Stimulated activated naive CD8-positive, alpha-beta T cell treated with anti-CD3 and anti-CD28 coated beads, Interleukin-15, amount 100 ng/mL, for 72 hours (primary cell): ENCODE data around the gene TMC7.
A peak's percentile ranks its signal among the peaks of the same experiment; 100 is the strongest.
"Not testable (repeated sequence)": the region's sequence is repeated elsewhere in the genome, so short reads cannot be mapped to it uniquely, and the experiment has no call there.

Experiments
- ATAC-seq: fragments of 150-1000 bp; cut with Tn5 transposase; 2 replicates; pipeline ENCODE4 v1.10.0; 2021; ENCODE audit warnings: mild to moderate bottlenecking, moderate library complexity
- DNase-seq, 2 donors: peaks; one replicate each; pipeline ENCODE4 v3.0.0; 2021 to 2022
- H3K27ac Mint-ChIP-seq, 2 donors: one replicate each; pipeline ENCODE4 v1.8.0; 2022; ENCODE audit warnings: mild to moderate bottlenecking in 2 of 2, mixed read lengths in 2 of 2, moderate library complexity in 2 of 2
- H3K27me3 Mint-ChIP-seq: one replicate; pipeline ENCODE4 v1.8.0; 2022; ENCODE audit warnings: mixed read lengths
- H3K4me1 Mint-ChIP-seq: one replicate; pipeline ENCODE4 v1.8.0; 2022; ENCODE audit warnings: mild to moderate bottlenecking, mixed read lengths
- H3K4me3 Mint-ChIP-seq, 2 donors: one replicate each; pipeline ENCODE4 v1.8.0; 2022; ENCODE audit warnings: mild to moderate bottlenecking in 2 of 2, mixed read lengths in 2 of 2, moderate library complexity in 1 of 2
- H3K9me3 Mint-ChIP-seq, 2 donors: one replicate each; pipeline ENCODE4 v1.8.0; 2022; ENCODE audit warnings: mixed read lengths in 2 of 2

TMC7 gene

DNA sequence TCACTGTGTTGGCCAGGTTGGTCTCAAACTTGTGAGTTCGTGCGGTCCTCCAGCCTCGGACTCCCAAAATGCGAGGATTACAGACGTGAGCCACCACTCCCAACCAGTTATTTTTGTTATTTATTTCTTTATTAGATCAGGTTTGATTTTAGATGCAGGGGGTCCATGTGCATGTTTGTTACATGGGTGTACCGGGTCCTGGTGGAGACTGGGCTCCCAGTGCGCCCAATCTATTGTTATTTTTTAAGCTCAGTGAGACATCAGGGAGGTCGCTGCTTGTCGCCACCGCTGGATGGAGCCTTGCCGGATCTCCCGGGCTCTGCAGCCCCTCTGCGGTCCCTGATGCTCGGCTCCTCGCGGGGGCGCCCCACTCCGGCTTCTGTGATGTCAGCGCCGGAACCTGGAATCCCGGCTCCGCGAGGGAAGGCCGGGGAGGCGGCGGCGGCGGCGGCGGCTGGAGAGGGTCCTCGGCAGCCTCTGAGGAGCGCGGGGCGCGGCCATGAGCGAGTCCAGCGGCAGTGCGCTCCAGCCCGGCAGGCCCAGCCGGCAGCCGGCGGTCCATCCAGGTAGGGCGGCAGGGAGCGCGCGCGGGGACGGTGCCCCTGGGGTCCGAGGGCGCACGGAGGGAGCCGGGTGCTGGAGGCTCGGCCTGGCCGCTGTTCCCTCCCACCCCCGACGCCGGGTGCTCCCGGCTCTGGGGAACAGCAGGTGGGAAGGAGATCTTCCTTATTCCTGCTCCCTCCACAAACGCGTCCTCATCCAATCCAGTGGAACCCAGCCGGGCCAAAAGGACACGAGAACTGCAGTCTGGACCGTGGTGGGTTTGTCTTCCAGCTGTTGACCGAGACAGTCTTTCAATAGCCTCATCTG lies at the start of gene TMC7:
TMC7 (plus strand) TSS at position 370 of the 870 bp plus-strand sequence; CDS start at position 500, 130 bp downstream.
- peaks cover 59% of the 10 kb centered on the region for H3K27me3 Mint-ChIP-seq
- peak within 1 kb of the TSS; percentile 72 to 75 for H3K4me3 Mint-ChIP-seq

GRCh38 chr16:18936727-18937340 lies 46.9 kb upstream of the TMC7 start:
- ATAC-seq (no peak), DNase-seq (no peak)
- H3K27me3 Mint-ChIP-seq: no peaks in the 10 kb centered on the region
- H3K4me1 Mint-ChIP-seq: peaks cover 7% of the 10 kb centered on the region
- H3K27ac Mint-ChIP-seq: peak overlapping the region in 1 of 2 donors; percentile 85
- H3K9me3 Mint-ChIP-seq: no peaks in the 10 kb centered on the region
- no peak overlapping the region for H3K4me3 Mint-ChIP-seq

More for the DNA sequence above, at the start of gene TMC7:
- peak; percentile 33 to 50 for DNase-seq
- H3K4me1 Mint-ChIP-seq: peaks cover 5% of the 10 kb centered on the region
- peak; percentile 92 for ATAC-seq
- H3K27ac Mint-ChIP-seq: peak within 1 kb of the TSS in 1 of 2 donors; percentile 57
- H3K9me3 Mint-ChIP-seq: no peaks in the 10 kb centered on the region

DNA sequence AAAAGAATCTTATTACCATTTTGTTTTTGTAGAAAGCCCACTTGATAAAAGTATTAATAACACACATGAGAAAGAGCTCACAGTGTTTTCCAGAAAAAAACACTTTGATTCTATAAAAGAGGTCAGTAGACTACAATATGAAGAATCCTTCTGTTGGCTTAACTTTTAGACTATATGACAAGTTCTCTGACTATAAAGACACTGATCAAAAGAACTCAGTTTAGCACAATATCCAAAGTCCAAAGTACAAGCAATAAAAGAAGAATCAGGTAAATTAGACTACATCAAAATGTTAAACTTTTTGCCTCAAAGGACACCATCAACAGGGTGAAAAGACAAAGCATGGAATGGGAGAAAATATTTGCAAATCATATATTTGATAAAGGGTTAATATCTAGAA lies 46.3 kb upstream of the TMC7 start:
- H3K9me3 Mint-ChIP-seq: no peaks in the 10 kb centered on the region
- peaks cover 5% of the 10 kb centered on the region for H3K4me1 Mint-ChIP-seq
- no peak for ATAC-seq

DNA sequence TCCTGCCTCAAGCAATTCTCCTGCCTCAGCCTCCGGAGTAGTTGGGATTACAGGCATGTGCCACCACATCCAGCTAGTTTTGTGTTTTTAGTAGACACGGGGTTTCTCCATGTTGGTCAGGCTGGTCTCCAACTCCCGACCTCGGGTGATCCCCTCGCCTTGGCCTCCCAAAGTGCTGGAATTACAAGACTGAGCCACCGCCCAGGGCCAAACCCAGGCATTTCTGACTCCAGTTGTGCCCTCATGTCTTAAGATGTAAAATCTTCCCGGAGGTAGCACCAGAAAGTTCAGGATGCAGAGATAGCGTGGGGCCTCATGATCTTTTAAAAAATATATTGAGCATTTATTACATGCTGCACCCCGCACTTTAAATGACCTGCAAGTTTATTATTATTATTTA lies 44.7 kb upstream of the TMC7 start:
- DNase-seq (no peak), ATAC-seq (no peak)
- Mint-ChIP-seq H3K27me3 (no peaks in the 10 kb centered on the region), H3K27ac (no peak overlapping the region), H3K4me3 (no peak overlapping the region), H3K9me3 (peaks cover 0 to 5% of the 10 kb centered on the region in 2 donors), H3K4me1 (peaks cover 5% of the 10 kb centered on the region)

More for the DNA sequence above, 46.3 kb upstream of the TMC7 start:
- H3K27me3 Mint-ChIP-seq: no peaks in the 10 kb centered on the region
- no peak overlapping the region for H3K4me3 Mint-ChIP-seq
- no peak for DNase-seq
- no peak overlapping the region for H3K27ac Mint-ChIP-seq

GRCh38 chr16:18941471-18941870 lies 42.3 kb upstream of the TMC7 start:
- Mint-ChIP-seq H3K27ac (no peak overlapping the region), H3K9me3 (peaks cover 0 to 5% of the 10 kb centered on the region in 2 donors), H3K27me3 (no peaks in the 10 kb centered on the region), H3K4me3 (no peak overlapping the region), H3K4me1 (peaks cover 14% of the 10 kb centered on the region)
- no peak for ATAC-seq
- DNase-seq: no peak

DNA sequence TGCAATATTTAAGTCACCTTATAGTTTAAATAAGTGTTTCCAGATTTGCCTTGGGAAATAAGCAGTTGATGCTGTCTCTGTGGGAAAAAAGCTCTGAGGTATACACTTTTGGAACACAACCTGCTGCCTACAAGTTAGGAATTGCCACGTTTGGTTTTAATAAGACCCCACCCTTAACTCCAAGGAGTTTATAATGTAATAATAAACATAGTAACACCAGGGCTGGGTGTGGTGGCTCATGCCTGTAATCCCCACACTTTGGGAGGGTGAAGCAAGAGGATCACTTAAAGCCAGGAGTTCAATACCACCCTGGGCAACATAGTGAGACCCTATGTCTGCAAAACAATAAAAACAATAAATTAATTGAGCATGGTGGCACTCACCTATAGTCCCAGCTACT lies 41.7 kb upstream of the TMC7 start:
- DNase-seq (no peak), ATAC-seq (no peak)
- Mint-ChIP-seq H3K27me3 (no peaks in the 10 kb centered on the region), H3K9me3 (peaks cover 0 to 5% of the 10 kb centered on the region in 2 donors), H3K4me3 (no peak overlapping the region), H3K27ac (no peak overlapping the region), H3K4me1 (peaks cover 14% of the 10 kb centered on the region)

DNA sequence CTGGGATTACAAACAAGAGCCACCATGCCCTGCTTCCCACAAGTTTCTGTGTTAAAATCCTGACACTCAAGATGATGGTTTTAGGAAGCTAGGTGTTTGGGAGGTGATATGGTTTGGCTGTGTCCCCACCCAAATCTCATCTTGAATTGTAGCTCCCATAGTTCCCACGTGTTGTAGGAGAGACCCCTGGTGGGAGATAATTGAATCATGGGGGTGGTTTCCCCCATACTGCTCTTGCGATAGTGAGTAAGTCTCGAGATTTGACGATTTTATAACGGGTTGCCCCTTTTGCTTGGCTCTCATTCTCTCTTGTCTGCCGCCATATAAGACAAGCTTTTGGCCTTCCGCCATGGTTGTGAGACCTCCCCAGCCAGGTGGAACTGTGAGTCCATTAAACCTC lies 40.3 kb upstream of the TMC7 start:
- Mint-ChIP-seq H3K4me1 (peaks cover 13% of the 10 kb centered on the region), H3K9me3 (peaks cover 0 to 5% of the 10 kb centered on the region in 2 donors), H3K4me3 (no peak overlapping the region), H3K27ac (no peak overlapping the region), H3K27me3 (no peaks in the 10 kb centered on the region)
- ATAC-seq: no peak
- no peak for DNase-seq

- Mint-ChIP-seq H3K4me1 (peaks cover 13% of the 10 kb centered on the region), H3K27me3 (no peaks in the 10 kb centered on the region), H3K4me3 (no peak overlapping the region), H3K9me3 (peaks cover 0 to 5% of the 10 kb centered on the region in 2 donors), H3K27ac (no peak overlapping the region)
- DNase-seq (no peak), ATAC-seq (no peak)
These were observed 38.5 kb upstream of the TMC7 start for GRCh38 chr16:18945233-18945632.

DNA sequence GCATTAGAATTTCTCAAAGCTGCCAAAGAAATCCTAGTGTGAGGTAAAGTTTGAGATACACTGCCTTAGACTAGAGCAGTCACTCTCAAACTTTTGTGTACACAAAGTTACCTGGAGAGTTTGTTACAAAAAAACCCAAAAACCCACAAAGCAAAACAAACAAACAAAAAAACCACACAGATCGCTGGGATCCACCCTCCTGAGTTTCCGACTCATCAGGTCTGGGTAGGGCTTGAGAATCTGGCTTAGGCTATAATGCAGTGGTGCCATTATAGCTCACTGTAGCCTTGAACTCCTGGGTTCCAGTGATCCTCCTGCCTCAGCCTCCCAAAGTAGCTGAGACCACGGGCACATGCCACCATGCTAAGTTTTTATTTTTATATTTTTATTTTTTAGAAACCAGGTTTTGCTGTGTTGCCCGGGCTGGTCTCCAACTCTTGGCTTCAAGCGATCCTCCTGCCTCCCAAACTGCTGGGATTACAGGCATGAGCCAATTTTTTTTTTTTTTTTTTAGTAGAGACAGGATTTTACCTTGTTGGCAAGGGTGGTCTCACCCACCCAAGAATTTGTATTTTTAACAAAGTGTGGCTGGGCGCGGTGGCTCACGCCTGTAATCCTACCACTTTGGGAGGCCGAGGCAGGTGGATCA lies 35.2 kb upstream of the TMC7 start:
- Mint-ChIP-seq H3K4me1 (peaks cover 19% of the 10 kb centered on the region), H3K9me3 (peaks cover 0 to 4% of the 10 kb centered on the region in 2 donors), H3K4me3 (no peak overlapping the region), H3K27ac (no peak overlapping the region), H3K27me3 (no peaks in the 10 kb centered on the region)
- no peak for ATAC-seq
- no peak for DNase-seq

GRCh38 chr16:18950469-18951185 lies 33.1 kb upstream of the TMC7 start:
- DNase-seq (no peak), ATAC-seq (no peak)
- Mint-ChIP-seq H3K4me1 (peaks cover 21% of the 10 kb centered on the region), H3K27ac (no peak overlapping the region), H3K27me3 (no peaks in the 10 kb centered on the region), H3K9me3 (no peaks in the 10 kb centered on the region), H3K4me3 (no peak overlapping the region)

- no peak for ATAC-seq
- H3K4me3 Mint-ChIP-seq: no peak overlapping the region
- H3K27me3 Mint-ChIP-seq: no peaks in the 10 kb centered on the region
- no peak for DNase-seq
- no peaks in the 10 kb centered on the region for H3K9me3 Mint-ChIP-seq
- H3K27ac Mint-ChIP-seq: no peak overlapping the region
- H3K4me1 Mint-ChIP-seq: peaks cover 20% of the 10 kb centered on the region
These were observed 30.2 kb upstream of the TMC7 start for GRCh38 chr16:18953547-18953946.

GRCh38 chr16:18955874-18956580 lies 27.7 kb upstream of the TMC7 start:
- Mint-ChIP-seq H3K27ac (peak overlapping the region; percentile 84 to 93), H3K4me1 (peaks cover 24% of the 10 kb centered on the region), H3K4me3 (peak overlapping the region; percentile 83 to 87)
- not testable (repeated sequence) for H3K9me3 Mint-ChIP-seq, H3K27me3 Mint-ChIP-seq
- ATAC-seq (peak; percentile 65), DNase-seq (peak; percentile 37 to 40)

GRCh38 chr16:18956658-18957241 lies 27.0 kb upstream of the TMC7 start:
- Mint-ChIP-seq H3K4me1 (peaks cover 21% of the 10 kb centered on the region), H3K4me3 (peak overlapping the region; percentile 83 to 87), H3K27ac (peak overlapping the region; percentile 84 to 93)
- ATAC-seq, H3K9me3 Mint-ChIP-seq, H3K27me3 Mint-ChIP-seq, DNase-seq: not testable (repeated sequence)

DNA sequence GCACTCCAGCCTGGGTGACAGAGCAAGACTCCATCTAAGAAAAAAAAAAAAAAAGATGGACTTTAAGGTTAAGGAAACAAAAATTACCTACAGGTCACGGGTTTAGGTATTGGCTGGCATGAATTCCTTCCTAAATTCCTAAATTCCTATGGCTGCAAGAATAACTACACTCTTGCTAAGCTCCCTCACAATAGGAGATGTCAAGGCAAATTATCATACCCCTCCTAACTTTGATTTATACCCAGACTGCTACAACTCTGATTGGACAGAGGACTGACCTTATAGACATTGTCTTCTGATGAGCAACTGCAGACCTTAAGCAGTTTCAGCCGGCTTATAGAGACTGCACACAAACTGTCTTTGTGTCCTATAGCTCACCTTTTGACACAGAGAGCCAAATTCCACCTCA lies 25.1 kb upstream of the TMC7 start:
- Mint-ChIP-seq H3K27me3 (no peaks in the 10 kb centered on the region), H3K27ac (no peak overlapping the region), H3K4me1 (peaks cover 21% of the 10 kb centered on the region), H3K4me3 (no peak overlapping the region), H3K9me3 (no peaks in the 10 kb centered on the region)
- DNase-seq: no peak
- no peak for ATAC-seq
